HCT116 (cell line): Measurements from ENCODE around the gene NUCB1. TPM values are rescaled to one million over a fixed set of nuclear protein-coding genes. Genes with fewer than 3 reads are reported as not detected.
A peak's percentile ranks its signal among the peaks of the same experiment; 100 is the strongest.

Source experiments
- ATAC-seq: fragments of 200-7000 bp; cut with Tn5 transposase; 2 replicates; pipeline ENCODE4 v1.9.1; 2020; ENCODE audit warnings: mild to moderate bottlenecking, moderate library complexity
- BruUV-seq: library from RNA; stranded (reverse); fragments of 400-500 nt; replicated peaks from 2 replicates; lab custom pipeline; 2021; lab: Mats Ljungman, UMichigan
- CTCF ChIA-PET: fragments of 300-600 bp; sonication (Branson Sonifier 250); formaldehyde crosslinking; loops from one replicate; lab custom pipeline; 2021; ENCODE audit warnings: antibody characterized with exemption; lab: Charles Lee
- POLR2A ChIA-PET: fragments of 300-600, 350-600 bp; sonication (Branson Sonifier 250); formaldehyde crosslinking; loops from one replicate; lab custom pipeline; 2021; ENCODE audit warnings: antibody characterized with exemption; lab: Charles Lee
- RAD21 ChIA-PET, 2 experiments: fragments of 300-600 bp; sonication (Branson Sonifier 250); formaldehyde crosslinking; loops; one replicate each; lab custom pipeline; 2023; ENCODE audit warnings: low total read pairs in 2 of 2; ENCODE audit not compliant: uncharacterized antibody in 2 of 2, unreplicated experiment in 2 of 2, low non-redundant PET in 1 of 2; lab: Charles Lee
- DNase-seq: peaks from one replicate; pipeline ENCODE4 v3.0.0-alpha.2; 2010; ENCODE audit warnings: low read depth, low spot score
- H2AFZ ChIP-seq: fragments of 200-600 bp; shearing (Covaris generic), sonication (generic); 2 replicates; pipeline ENCODE4 v1.6.1; 2017; ENCODE audit warnings: low read depth, mixed run types, mixed read lengths, antibody characterized with exemption, low read length; ENCODE audit not compliant: poor library complexity, severe bottlenecking
- H3K27ac ChIP-seq: 2 replicates; pipeline ENCODE4 v1.5.1; 2012; ENCODE audit warnings: low read depth, low read length
- H3K27me3 ChIP-seq: fragments of 200-600 bp; sonication (generic); 2 replicates; pipeline ENCODE4 v1.6.1; 2016; ENCODE audit warnings: mixed run types, low read length, mixed read lengths; ENCODE audit not compliant: insufficient read depth
- H3K36me3 ChIP-seq, 2 experiments: fragments of 200-500 bp in 1 of 2; fragments of 200-600 bp in 1 of 2; sonication (Bioruptor generic) in 1 of 2; sonication (generic) in 1 of 2; 2 replicates each; pipeline versions ENCODE4 v1.5.1 to v1.6.1; 2014 to 2016; ENCODE audit warnings: low read length in 2 of 2, inconsistent platforms in 1 of 2, mixed read lengths in 1 of 2, mixed run types in 1 of 2; ENCODE audit not compliant: insufficient read depth in 2 of 2, control insufficient read depth in 1 of 2
- H3K4me1 ChIP-seq, 2 experiments: fragments of 200-600 bp in 1 of 2; sonication (generic) in 1 of 2; 2 replicates each; pipeline versions ENCODE4 v1.5.1 to v1.6.1; 2012 to 2017; ENCODE audit warnings: low read length in 2 of 2, inconsistent platforms in 1 of 2, mild to moderate bottlenecking in 1 of 2, mixed read lengths in 1 of 2, mixed run types in 1 of 2, moderate library complexity in 1 of 2; ENCODE audit not compliant: insufficient read depth in 2 of 2, control insufficient read depth in 1 of 2
- H3K4me2 ChIP-seq: fragments of 200-600 bp; sonication (generic); 2 replicates; pipeline ENCODE4 v1.6.1; 2017; ENCODE audit warnings: mixed run types, low read length, mixed read lengths
- H3K4me3 ChIP-seq, 2 experiments: fragments of 200-600 bp in 1 of 2; sonication (generic) in 1 of 2; replicated peaks in 1 of 2; 2 replicates each; pipeline ENCODE4 v1.5.1; 2011 to 2016; ENCODE audit warnings: low read length in 2 of 2, control low read depth in 1 of 2, low read depth in 1 of 2, mild to moderate bottlenecking in 1 of 2, mixed read lengths in 1 of 2, mixed run types in 1 of 2
- H3K79me2 ChIP-seq: fragments of 200-600 bp; sonication (generic); 2 replicates; pipeline ENCODE4 v1.6.1; 2017; ENCODE audit warnings: mild to moderate bottlenecking, mixed run types, low read length, moderate library complexity, mixed read lengths; ENCODE audit not compliant: insufficient read depth
- H3K9ac ChIP-seq: fragments of 200-600 bp; sonication (generic); 2 replicates; pipeline ENCODE4 v1.6.1; 2016; ENCODE audit warnings: low read length, mixed read lengths
- H3K9me2 ChIP-seq: fragments of 200-600 bp; sonication (generic), shearing (Covaris generic); 2 replicates; pipeline ENCODE4 v1.6.1; 2017; ENCODE audit warnings: mixed run types, mild to moderate bottlenecking, moderate library complexity; ENCODE audit not compliant: insufficient read depth
- H3K9me3 ChIP-seq, 2 experiments: fragments of 200-500 bp in 1 of 2; fragments of 200-600 bp in 1 of 2; sonication (Bioruptor generic) in 1 of 2; sonication (generic) in 1 of 2; 2 replicates each; pipeline ENCODE4 v1.6.1; 2014 to 2017; ENCODE audit warnings: low read length in 2 of 2, mixed read lengths in 2 of 2, inconsistent platforms in 1 of 2, low read depth in 1 of 2, mild to moderate bottlenecking in 1 of 2, mixed run types in 1 of 2, moderate library complexity in 1 of 2; ENCODE audit not compliant: control insufficient read depth in 1 of 2, insufficient read depth in 1 of 2
- H4K20me1 ChIP-seq: fragments of 200-600 bp; sonication (generic), shearing (Covaris generic); 2 replicates; pipeline ENCODE4 v1.6.1; 2017; ENCODE audit warnings: mixed run types, mild to moderate bottlenecking, moderate library complexity; ENCODE audit not compliant: insufficient read depth
- CBX3 ChIP-seq: IDR thresholded peaks from 2 replicates; pipeline ENCODE4 v1.6.1; 2012; ENCODE audit warnings: low read depth
- CEBPB ChIP-seq: IDR thresholded peaks from 2 replicates; pipeline ENCODE4 v1.6.1; 2012; ENCODE audit warnings: low read depth
- EZH2phosphoT487 ChIP-seq: fragments of 200-600 bp; IDR thresholded peaks from 2 replicates; pipeline ENCODE4 v1.6.1; 2018; ENCODE audit warnings: antibody characterized with exemption, borderline replicate concordance
- FOSL1 ChIP-seq: IDR thresholded peaks from 2 replicates; pipeline ENCODE4 v1.6.1; 2012; ENCODE audit warnings: low read depth
- JUND ChIP-seq: IDR thresholded peaks from 2 replicates; pipeline ENCODE4 v1.6.1; 2012
- MAX ChIP-seq: IDR thresholded peaks from 2 replicates; pipeline ENCODE4 v1.6.1; 2012
- POLR2A ChIP-seq: IDR thresholded peaks from 2 replicates; pipeline ENCODE4 v1.7.0; 2011; ENCODE audit warnings: borderline replicate concordance; ENCODE audit not compliant: insufficient read depth, insufficient read length; ENCODE audit errors: extremely low read depth
- POLR2AphosphoS5 ChIP-seq: IDR thresholded peaks from 2 replicates; pipeline ENCODE4 v1.6.1; 2011; ENCODE audit warnings: mild to moderate bottlenecking, low read depth, low read length, moderate library complexity
- YY1 ChIP-seq: IDR thresholded peaks from 2 replicates; pipeline ENCODE4 v1.6.1; 2011; ENCODE audit warnings: low read length, low read depth, moderate library complexity, mild to moderate bottlenecking; ENCODE audit not compliant: insufficient replicate concordance; ENCODE audit errors: extremely low read depth
- ZFX ChIP-seq: fragments of 450-650 bp; IDR thresholded peaks from 2 replicates; pipeline ENCODE4 v1.6.1; 2017
- ZNF274 ChIP-seq: fragments of 200-500 bp; sonication (Bioruptor generic); IDR thresholded peaks from 2 replicates; pipeline ENCODE4 v1.6.1; 2014; ENCODE audit warnings: mild to moderate bottlenecking, low read depth, low read length, inconsistent platforms
- intact Hi-C: fragments of 100-400 bp; cut with micrococcal nuclease; formaldehyde crosslinking; loops from 2 replicates; pipeline ENCODE4 v1.10.0; 2022
- total RNA-seq: library from RNA; stranded (reverse); gene quantifications from one replicate; pipeline ENCODE4 v1.2.1, GENCODE V29; 2021; ENCODE audit not compliant: unreplicated experiment

The NUCB1 gene
- total RNA-seq, 1 experiment from 2014 or later = 88.8 TPM

- Histone ChIP-seq H3K79me2 (peaks cover 35% of the 10 kb centered on the region), H3K4me2 (no peak overlapping the region), H3K4me1 (peaks cover 33 to 37% of the 10 kb centered on the region in 2 experiments), H4K20me1 (peaks cover 16% of the 10 kb centered on the region; the same call in 1 of the 2 replicates), H3K36me3 (peaks cover 13 to 27% of the 10 kb centered on the region in 2 experiments), H3K27me3 (no peaks in the 10 kb centered on the region), H3K27ac (no peak overlapping the region), H2AFZ (no peak overlapping the region), H3K9me2 (no peaks in the 10 kb centered on the region), H3K4me3 (no peak overlapping the region), H3K9ac (no peak overlapping the region), H3K9me3 (no peaks in the 10 kb centered on the region)
- no peak for ATAC-seq
- no TSS peak for BruUV-seq
- TF ChIP-seq POLR2A (no peak), FOSL1 (no peak), POLR2AphosphoS5 (0 out of 2 replicates have a peak, but pooled peaks have one; percentile 11)
- no peak for DNase-seq
- intact Hi-C loops = no loop called here
- ChIA-PET RAD21 (no interaction called here), CTCF (no interaction called here), POLR2A (interaction anchor here (2.3 kb wide), 1 partner anchor 84 kb away, joined by 6 read pairs; no protein-coding TSS in a partner anchor)
Measured at GRCh38 chr19:48877855-48878195, 22.3 kb upstream of the NUCB1 start.

GRCh38 chr19:48878196-48879024 lies 21.7 kb upstream of the NUCB1 start:
- H3K4me1 ChIP-seq = peaks cover 32 to 33% of the 10 kb centered on the region in 2 experiments
- no peak overlapping the region for H3K4me3 ChIP-seq
- intact Hi-C loops = no loop called here
- no peaks in the 10 kb centered on the region for H3K9me3 ChIP-seq
- ChIA-PET POLR2A (interaction anchor here (0.6 to 2.3 kb wide), 5 partner anchors 10 to 516 kb away, joined by 3 to 6 read pairs (median 3); partner anchors contain the start of gene NUCB1), CTCF (no interaction called here), RAD21 (no interaction called here)
- H3K27ac ChIP-seq = no peak overlapping the region
- no peak overlapping the region for H3K4me2 ChIP-seq
- H3K9me2 ChIP-seq = no peaks in the 10 kb centered on the region
- no peak overlapping the region for H3K9ac ChIP-seq
- DNase-seq = no peak
- BruUV-seq = no TSS peak
- no peaks in the 10 kb centered on the region for H3K27me3 ChIP-seq
- peaks cover 12% of the 10 kb centered on the region; the same call in 1 of the 2 replicates for H4K20me1 ChIP-seq
- peaks cover 30% of the 10 kb centered on the region for H3K79me2 ChIP-seq
- ATAC-seq = no peak
- peaks cover 13 to 22% of the 10 kb centered on the region in 2 experiments for H3K36me3 ChIP-seq
- TF ChIP-seq POLR2A (no peak), POLR2AphosphoS5 (no peak), ZFX (no peak), YY1 (no peak), CBX3 (no peak), MAX (no peak), CEBPB (no peak), FOSL1 (no peak), JUND (no peak), ZNF274 (no peak), EZH2phosphoT487 (no peak)
- H2AFZ ChIP-seq = no peak overlapping the region
